Calu3 (cell line): ENCODE results near the gene OTULINL. TPM values are rescaled to one million over a fixed set of nuclear protein-coding genes. Genes with fewer than 3 reads are reported as not detected.

Experiments
- BruUV-seq: library from RNA; stranded (reverse); fragments of 400-500 nt; replicated peaks from 2 replicates; lab custom pipeline; 2021; lab: Mats Ljungman, UMichigan
- CTCF ChIA-PET: fragments of 300-600 bp; sonication (Branson Sonifier 250); formaldehyde crosslinking; loops from one replicate; lab custom pipeline; 2022; ENCODE audit warnings: antibody characterized with exemption; lab: Charles Lee
- DNase-seq: peaks from one replicate; pipeline ENCODE4 v3.0.0; 2022
- H3K27ac Mint-ChIP-seq: one replicate; pipeline ENCODE4 v1.8.0; 2022; ENCODE audit warnings: mixed read lengths; ENCODE audit not compliant: unreplicated experiment
- H3K27me3 Mint-ChIP-seq: one replicate; pipeline ENCODE4 v1.8.0; 2022; ENCODE audit warnings: mixed read lengths; ENCODE audit not compliant: unreplicated experiment
- H3K36me3 Mint-ChIP-seq: one replicate; pipeline ENCODE4 v1.8.0; 2022; ENCODE audit warnings: mild to moderate bottlenecking, moderate library complexity, mixed read lengths; ENCODE audit not compliant: insufficient read depth, unreplicated experiment
- H3K4me1 Mint-ChIP-seq: one replicate; pipeline ENCODE4 v1.8.0; 2022; ENCODE audit warnings: mild to moderate bottlenecking, low read depth, mixed read lengths; ENCODE audit not compliant: unreplicated experiment
- H3K4me3 Mint-ChIP-seq: one replicate; pipeline ENCODE4 v1.8.0; 2022; ENCODE audit warnings: mild to moderate bottlenecking, low read depth, moderate library complexity, mixed read lengths; ENCODE audit not compliant: unreplicated experiment
- H3K9me3 Mint-ChIP-seq: one replicate; pipeline ENCODE4 v1.8.0; 2022; ENCODE audit warnings: low read depth, mixed read lengths; ENCODE audit not compliant: unreplicated experiment
- CTCF ChIP-seq: fragments of 200-600 bp; IDR thresholded peaks from one replicate; pipeline ENCODE4 v1.8.0; 2022; ENCODE audit warnings: antibody characterized with exemption; ENCODE audit not compliant: unreplicated experiment
- intact Hi-C: fragments of 100-400 bp; cut with micrococcal nuclease; formaldehyde crosslinking; loops from one replicate; pipeline ENCODE4 v1.10.0; 2022; ENCODE audit not compliant: unreplicated experiment
- total RNA-seq: library from RNA; stranded (reverse); gene quantifications from 2 replicates; pipeline ENCODE4 v1.2.3, GENCODE V29; 2022

The OTULINL gene
- total RNA-seq, 1 experiment from 2014 or later: 5.3 TPM

- no peak for DNase-seq
- BruUV-seq: no TSS peak
- intact Hi-C loops: no loop called here
- no peak for TF ChIP-seq CTCF
- Mint-ChIP-seq H3K4me1 (no peaks in the 10 kb centered on the region), H3K27me3 (peaks cover 13% of the 10 kb centered on the region), H3K36me3 (no peaks in the 10 kb centered on the region), H3K4me3 (no peak overlapping the region), H3K9me3 (no peaks in the 10 kb centered on the region), H3K27ac (no peak overlapping the region)
- CTCF ChIA-PET: no interaction called here
These were observed 19.9 kb upstream of the OTULINL start for GRCh38 chr5:14561741-14562140.

GRCh38 chr5:14568333-14568732, 13.3 kb upstream of the OTULINL start:
- intact Hi-C loops: no loop called here
- no peak for DNase-seq
- Mint-ChIP-seq H3K4me3 (no peak overlapping the region), H3K9me3 (peaks cover 8% of the 10 kb centered on the region), H3K4me1 (peaks cover 9% of the 10 kb centered on the region), H3K36me3 (no peaks in the 10 kb centered on the region), H3K27ac (no peak overlapping the region), H3K27me3 (no peaks in the 10 kb centered on the region)
- no peak for TF ChIP-seq CTCF
- no TSS peak for BruUV-seq
- CTCF ChIA-PET: no interaction called here

GRCh38 chr5:14569948-14570691, 11.5 kb upstream of the OTULINL start:
- CTCF ChIA-PET: interaction anchor here (1.2 kb wide), 1 partner anchor 22 kb away, joined by 4 read pairs; no protein-coding TSS in a partner anchor
- H3K9me3 Mint-ChIP-seq: peaks cover 8% of the 10 kb centered on the region
- no TSS peak for BruUV-seq
- no peak overlapping the region for H3K27ac Mint-ChIP-seq
- intact Hi-C loops: no loop called here
- no peak overlapping the region for H3K4me3 Mint-ChIP-seq
- H3K36me3 Mint-ChIP-seq: no peaks in the 10 kb centered on the region
- H3K4me1 Mint-ChIP-seq: peaks cover 16% of the 10 kb centered on the region
- no peak for TF ChIP-seq CTCF
- no peaks in the 10 kb centered on the region for H3K27me3 Mint-ChIP-seq
- DNase-seq: no peak

- Mint-ChIP-seq H3K27me3 (no peaks in the 10 kb centered on the region), H3K27ac (no peak overlapping the region), H3K4me1 (peaks cover 16% of the 10 kb centered on the region), H3K9me3 (peaks cover 8% of the 10 kb centered on the region), H3K36me3 (no peaks in the 10 kb centered on the region), H3K4me3 (no peak overlapping the region)
- intact Hi-C loops: no loop called here
- no peak for DNase-seq
- CTCF ChIA-PET: no interaction called here
- no TSS peak for BruUV-seq
- no peak for TF ChIP-seq CTCF
These were observed 9.7 kb upstream of the OTULINL start for GRCh38 chr5:14571901-14572300.
